Nephron (organoid): ENCODE results near the gene APEX1.
"Not testable (repeated sequence)": the region's sequence is repeated elsewhere in the genome, so short reads cannot be mapped to it uniquely, and the experiment has no call there.

Source experiments
- H3K27ac Mint-ChIP-seq, 3 experiments: 2 replicates each; pipeline ENCODE4 v1.8.0; 2020; ENCODE audit warnings: mixed read lengths in 3 of 3, mild to moderate bottlenecking in 2 of 3, moderate library complexity in 1 of 3
- H3K27me3 Mint-ChIP-seq: 2 replicates; pipeline ENCODE4 v1.8.0; 2021; ENCODE audit warnings: low read depth, mild to moderate bottlenecking, moderate library complexity, mixed read lengths
- H3K36me3 Mint-ChIP-seq: 2 replicates; pipeline ENCODE4 v1.8.0; 2020; ENCODE audit warnings: low read depth, mixed read lengths
- H3K4me1 Mint-ChIP-seq: 2 replicates; pipeline ENCODE4 v1.8.0; 2020; ENCODE audit warnings: mixed read lengths
- H3K4me3 Mint-ChIP-seq, 3 experiments: 2 replicates each; pipeline ENCODE4 v1.8.0; 2020; ENCODE audit warnings: mild to moderate bottlenecking in 3 of 3, mixed read lengths in 3 of 3, moderate library complexity in 2 of 3
- H3K9me3 Mint-ChIP-seq: 2 replicates; pipeline ENCODE4 v1.8.0; 2020; ENCODE audit warnings: mixed read lengths
- TF ChIP-seq, protein P1 (sequence below), 3 experiments: fragments of 200-600 bp; sonication (generic); IDR thresholded peaks; one replicate each; pipeline ENCODE4 v1.5.0; 2021; ENCODE audit warnings: antibody characterized with exemption in 3 of 3; ENCODE audit not compliant: unreplicated experiment in 3 of 3

Gene APEX1

DNA sequence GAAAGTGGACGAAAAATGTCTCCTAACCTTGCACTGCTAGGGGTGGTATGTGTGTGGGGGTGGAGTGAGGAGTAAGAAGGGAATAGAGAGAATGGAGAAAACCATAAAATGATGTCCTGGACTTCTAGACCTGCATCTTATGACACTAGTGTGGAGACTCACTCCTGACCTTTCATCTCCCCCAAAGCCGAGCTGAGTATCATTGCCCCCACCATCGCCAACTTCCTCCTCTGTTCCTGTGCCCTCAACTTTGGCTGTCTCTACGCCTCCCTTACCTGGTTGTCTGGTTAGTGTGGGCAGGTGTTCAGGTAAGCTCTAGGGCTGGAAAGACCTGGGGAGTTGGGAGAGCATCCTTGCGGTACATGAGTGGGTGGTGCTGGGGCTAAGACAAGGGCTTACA, 14.6 kb upstream of the APEX1 start:
- Mint-ChIP-seq H3K27me3 (peaks cover 22% of the 10 kb centered on the region), H3K36me3 (peaks cover 11% of the 10 kb centered on the region), H3K27ac (no peak overlapping the region), H3K9me3 (no peaks in the 10 kb centered on the region), H3K4me1 (no peaks in the 10 kb centered on the region), H3K4me3 (no peak overlapping the region)
- TF ChIP-seq, protein P1, sequence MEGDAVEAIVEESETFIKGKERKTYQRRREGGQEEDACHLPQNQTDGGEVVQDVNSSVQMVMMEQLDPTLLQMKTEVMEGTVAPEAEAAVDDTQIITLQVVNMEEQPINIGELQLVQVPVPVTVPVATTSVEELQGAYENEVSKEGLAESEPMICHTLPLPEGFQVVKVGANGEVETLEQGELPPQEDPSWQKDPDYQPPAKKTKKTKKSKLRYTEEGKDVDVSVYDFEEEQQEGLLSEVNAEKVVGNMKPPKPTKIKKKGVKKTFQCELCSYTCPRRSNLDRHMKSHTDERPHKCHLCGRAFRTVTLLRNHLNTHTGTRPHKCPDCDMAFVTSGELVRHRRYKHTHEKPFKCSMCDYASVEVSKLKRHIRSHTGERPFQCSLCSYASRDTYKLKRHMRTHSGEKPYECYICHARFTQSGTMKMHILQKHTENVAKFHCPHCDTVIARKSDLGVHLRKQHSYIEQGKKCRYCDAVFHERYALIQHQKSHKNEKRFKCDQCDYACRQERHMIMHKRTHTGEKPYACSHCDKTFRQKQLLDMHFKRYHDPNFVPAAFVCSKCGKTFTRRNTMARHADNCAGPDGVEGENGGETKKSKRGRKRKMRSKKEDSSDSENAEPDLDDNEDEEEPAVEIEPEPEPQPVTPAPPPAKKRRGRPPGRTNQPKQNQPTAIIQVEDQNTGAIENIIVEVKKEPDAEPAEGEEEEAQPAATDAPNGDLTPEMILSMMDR (IDR thresholded peaks at IDR 0.05; ENCODE audit: unreplicated experiment in 3 of 3): no peak

DNA sequence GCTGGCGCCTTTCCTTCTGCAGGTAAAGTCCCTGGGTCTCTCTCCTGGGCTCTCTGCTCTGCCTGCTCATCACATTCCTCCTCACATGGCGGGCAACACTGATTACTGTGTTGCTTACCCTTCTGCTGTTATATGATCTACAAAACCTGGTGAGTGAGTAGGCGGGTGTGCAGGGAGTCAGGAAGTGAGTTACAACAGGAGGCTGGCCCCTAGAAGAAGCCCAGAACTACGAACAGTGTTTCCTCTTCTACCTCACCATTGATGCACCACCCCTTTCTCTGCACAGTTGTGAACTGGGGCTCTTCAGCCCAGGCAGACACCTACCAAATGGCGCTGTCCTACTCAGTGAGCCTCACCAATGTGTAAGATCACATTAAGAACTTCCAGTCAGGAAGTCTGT, 14.1 kb upstream of the APEX1 start:
- Mint-ChIP-seq H3K27ac (no peak overlapping the region), H3K9me3 (no peaks in the 10 kb centered on the region), H3K36me3 (peaks cover 11% of the 10 kb centered on the region), H3K27me3 (peaks cover 18% of the 10 kb centered on the region), H3K4me1 (no peaks in the 10 kb centered on the region), H3K4me3 (no peak overlapping the region)
- TF ChIP-seq, protein P1 (IDR thresholded peaks at IDR 0.05; ENCODE audit: unreplicated experiment in 3 of 3): no peak

DNA sequence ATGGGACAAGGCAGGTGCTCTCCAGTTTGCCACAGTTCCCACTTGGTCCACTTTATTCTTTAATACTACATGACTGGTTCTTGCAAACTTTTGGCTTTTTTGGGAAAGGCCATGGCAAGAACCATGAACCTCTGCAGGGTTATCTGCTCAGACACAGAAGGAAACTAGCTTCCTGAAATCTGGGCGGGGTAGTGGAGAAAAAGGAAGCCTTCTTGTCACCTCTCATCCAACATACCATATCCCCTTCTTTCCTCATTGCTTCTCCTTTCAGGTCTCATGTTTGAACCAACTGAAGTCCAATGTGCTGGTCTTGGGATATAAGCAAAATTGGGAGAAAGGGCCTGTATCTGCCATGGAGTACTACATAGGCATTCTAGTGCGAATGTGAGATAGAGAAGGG, 13.6 kb upstream of the APEX1 start:
- Mint-ChIP-seq H3K27me3 (peaks cover 15% of the 10 kb centered on the region), H3K9me3 (no peaks in the 10 kb centered on the region), H3K4me1 (no peaks in the 10 kb centered on the region), H3K27ac (no peak overlapping the region), H3K4me3 (no peak overlapping the region), H3K36me3 (peaks cover 11% of the 10 kb centered on the region)
- TF ChIP-seq, protein P1 (IDR thresholded peaks at IDR 0.05; ENCODE audit: unreplicated experiment in 3 of 3): no peak

DNA sequence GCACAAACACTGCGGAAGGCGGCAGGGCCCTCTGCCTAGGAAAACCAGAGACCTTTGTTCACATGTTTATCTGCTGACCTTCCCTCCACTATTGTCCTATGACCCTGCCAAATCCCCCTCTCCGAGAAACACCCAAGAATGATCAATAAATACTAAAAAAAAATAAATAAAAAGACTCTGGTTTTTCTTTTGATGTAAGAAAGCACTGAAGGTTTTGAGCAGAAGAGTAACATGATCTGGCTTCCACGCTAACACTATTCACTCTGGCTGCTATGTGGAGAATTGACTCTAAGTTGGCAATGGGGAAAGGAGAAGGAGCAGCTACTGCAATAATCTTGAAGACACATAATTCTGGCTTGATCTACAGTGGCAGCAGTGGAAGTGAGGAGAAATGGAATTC, 11.4 kb upstream of the APEX1 start:
- H3K27ac Mint-ChIP-seq, H3K4me1 Mint-ChIP-seq, H3K9me3 Mint-ChIP-seq, H3K27me3 Mint-ChIP-seq, H3K4me3 Mint-ChIP-seq: not testable (repeated sequence)
- peaks cover 28% of the 10 kb centered on the region for H3K36me3 Mint-ChIP-seq

DNA sequence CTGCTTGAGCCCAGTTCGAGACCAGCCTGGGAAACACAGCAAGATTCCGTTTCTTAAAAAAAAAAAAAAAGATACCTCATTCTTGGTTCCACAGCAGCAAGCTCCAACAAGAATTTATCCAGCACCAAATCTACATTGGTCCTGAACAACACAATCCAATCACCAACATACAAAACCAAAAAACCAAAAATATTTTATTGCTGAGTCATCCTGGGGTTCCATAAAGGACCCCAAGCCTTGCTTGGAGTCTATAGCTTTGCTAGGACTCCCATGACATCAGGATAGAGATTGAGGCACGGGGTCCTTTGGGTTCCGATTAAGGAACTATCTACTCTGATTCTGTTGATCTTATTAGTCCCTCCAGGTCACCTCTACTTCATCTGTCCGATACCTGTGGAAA, 8.1 kb upstream of the APEX1 start:
- TF ChIP-seq, protein P1 (IDR thresholded peaks at IDR 0.05; ENCODE audit: unreplicated experiment in 3 of 3): no peak
- Mint-ChIP-seq H3K9me3 (no peaks in the 10 kb centered on the region), H3K27me3 (no peaks in the 10 kb centered on the region), H3K36me3 (peaks cover 48% of the 10 kb centered on the region), H3K27ac (no peak overlapping the region), H3K4me3 (no peak overlapping the region), H3K4me1 (no peaks in the 10 kb centered on the region)

DNA sequence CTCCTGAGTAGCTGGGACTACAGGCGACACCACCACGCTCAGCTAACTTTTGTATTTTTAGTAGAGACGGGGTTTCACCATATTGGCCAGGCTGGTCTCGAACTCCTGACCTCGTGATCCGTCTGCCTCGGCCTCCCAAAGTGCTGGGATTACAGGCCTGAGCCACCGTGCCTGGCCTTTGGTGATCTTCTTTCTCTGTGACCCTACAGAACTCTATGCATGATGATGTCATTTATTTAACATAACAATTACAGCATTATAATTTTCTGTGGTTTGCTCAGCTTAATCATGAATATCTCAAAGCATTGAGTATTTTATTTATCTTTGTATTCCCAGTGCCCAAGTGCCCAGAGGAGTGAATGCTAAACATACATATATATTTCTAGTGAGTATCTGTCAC, 2.2 kb upstream of the APEX1 start:
- Mint-ChIP-seq H3K27ac (peak overlapping the region in 1 of 3 experiments; percentile 49), H3K4me3 (peak overlapping the region; percentile 54 to 76 (median 75)), H3K36me3 (peaks cover 42% of the 10 kb centered on the region)
- not testable (repeated sequence) for H3K4me1 Mint-ChIP-seq, H3K9me3 Mint-ChIP-seq, H3K27me3 Mint-ChIP-seq

DNA sequence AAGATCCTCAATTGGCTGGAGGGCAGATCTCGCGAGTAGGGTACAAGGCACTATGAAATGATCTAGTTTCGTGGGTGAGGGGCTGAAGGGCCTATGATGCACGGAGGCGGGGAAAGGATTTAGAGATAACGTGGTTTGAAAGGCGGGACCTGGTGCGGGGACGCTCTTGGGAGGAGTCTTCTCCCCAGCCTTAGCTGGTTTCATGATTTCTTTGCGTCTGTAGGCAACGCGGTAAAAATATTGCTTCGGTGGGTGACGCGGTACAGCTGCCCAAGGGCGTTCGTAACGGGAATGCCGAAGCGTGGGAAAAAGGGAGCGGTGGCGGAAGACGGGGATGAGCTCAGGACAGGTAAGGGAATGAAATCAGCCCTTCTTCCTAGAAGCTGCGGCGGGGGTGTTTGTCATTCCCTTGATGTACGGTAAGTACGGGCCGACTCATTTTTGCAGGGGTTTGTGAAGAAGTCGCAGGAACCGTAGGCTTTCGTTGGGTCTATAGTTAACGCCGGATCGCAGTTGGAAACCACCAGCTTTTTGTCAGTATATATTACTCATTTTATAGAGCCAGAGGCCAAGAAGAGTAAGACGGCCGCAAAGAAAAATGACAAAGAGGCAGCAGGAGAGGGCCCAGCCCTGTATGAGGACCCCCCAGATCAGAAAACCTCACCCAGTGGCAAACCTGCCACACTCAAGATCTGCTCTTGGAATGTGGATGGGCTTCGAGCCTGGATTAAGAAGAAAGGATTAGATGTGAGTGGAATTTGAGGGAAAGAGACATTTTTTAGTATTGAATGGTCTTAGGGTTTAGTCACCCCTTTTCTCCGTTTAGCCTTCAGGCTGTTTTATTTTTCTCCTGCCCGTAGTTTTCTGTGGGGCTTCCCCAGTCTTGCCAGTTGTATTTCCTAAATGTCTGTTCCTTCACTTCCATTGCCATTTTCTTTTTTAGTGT, 602 bp downstream of the APEX1 start:
- Mint-ChIP-seq H3K9me3 (no peaks in the 10 kb centered on the region), H3K27me3 (no peaks in the 10 kb centered on the region), H3K36me3 (peaks cover 34% of the 10 kb centered on the region), H3K27ac (no peak overlapping the region), H3K4me3 (no peak overlapping the region), H3K4me1 (peaks cover 9% of the 10 kb centered on the region)
- TF ChIP-seq, protein P1 (IDR thresholded peaks at IDR 0.05; ENCODE audit: unreplicated experiment in 3 of 3): no peak
